Measurements from ENCODE around the gene PEA15.

Gene PEA15

GRCh38 chr1:160237558-160237957 lies 32.4 kb downstream of the PEA15 start:
- peaks cover 38 to 97% of the 10 kb centered on the region in 2 experiments for H3K36me3 ChIP-seq (ENCODE audit: control insufficient read depth in 2 of 2, insufficient read depth in 1 of 2, low read length in 2 of 2)
- POLR2A ChIA-PET = no interaction called here
- peak; percentile 89 for TF ChIP-seq ZNF121 (tag by site-specific recombination; IDR thresholded peaks at IDR 0.05)
- no peak for TF ChIP-seq ZNF398 (tag by site-specific recombination; IDR thresholded peaks at IDR 0.05)
- no peak overlapping the region for H3K4me3 ChIP-seq (ENCODE audit: low read depth, low read length)
- H3K27ac ChIP-seq (ENCODE audit: extremely low read depth, low read depth, low read length) = no peak overlapping the region
- no peaks in the 10 kb centered on the region for H3K9me3 ChIP-seq (ENCODE audit: control insufficient read depth, insufficient read depth, low read depth, low read length)
- H3K4me1 ChIP-seq (ENCODE audit: control insufficient read depth, insufficient read depth, low read length) = no peaks in the 10 kb centered on the region
- CTCF ChIA-PET = interaction anchor here (0.7 kb wide), 1 partner anchor 15 kb away, joined by 3 read pairs; no protein-coding TSS in a partner anchor

DNA sequence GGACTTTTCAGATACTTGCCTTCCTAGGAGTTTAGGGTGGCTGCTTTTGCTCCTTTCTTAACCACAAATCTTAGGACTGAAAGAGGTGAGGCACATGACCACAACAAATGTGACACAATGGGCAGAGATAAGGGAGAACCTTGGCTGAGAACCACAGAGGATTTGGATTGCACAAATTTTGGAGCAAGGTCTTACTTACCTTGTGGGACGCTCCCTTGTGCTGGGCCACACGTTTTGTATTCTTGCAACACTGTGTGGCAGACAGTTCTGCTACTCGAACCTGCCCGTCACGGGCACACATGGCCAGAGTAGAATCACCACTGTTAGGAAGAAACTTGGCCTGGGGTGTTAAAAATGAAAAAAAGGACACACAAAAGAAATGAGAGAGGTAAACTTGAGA lies 33.2 kb downstream of the PEA15 start:
- Histone ChIP-seq H3K9me3 (ENCODE audit: control insufficient read depth, insufficient read depth, low read depth, low read length) (no peaks in the 10 kb centered on the region), H3K27ac (ENCODE audit: extremely low read depth, low read depth, low read length) (no peak overlapping the region), H3K4me3 (ENCODE audit: low read depth, low read length) (no peak overlapping the region), H3K4me1 (ENCODE audit: control insufficient read depth, insufficient read depth, low read length) (no peaks in the 10 kb centered on the region), H3K36me3 (ENCODE audit: control insufficient read depth in 2 of 2, insufficient read depth in 1 of 2, low read length in 2 of 2) (peaks cover 36 to 97% of the 10 kb centered on the region in 2 experiments)
- ChIA-PET CTCF (interaction anchor here (0.7 to 1.8 kb wide), 4 partner anchors 9 to 45 kb away, joined by 3 to 6 read pairs (median 4); no protein-coding TSS in a partner anchor), POLR2A (no interaction called here)
- TF ChIP-seq ZNF398 (tag by site-specific recombination; IDR thresholded peaks at IDR 0.05) (no peak), ZBTB48 (tag by site-specific recombination; IDR thresholded peaks at IDR 0.05) (peak; percentile 37; the same call in 1 of the 2 replicates)

GRCh38 chr1:160239582-160240299 lies 34.6 kb downstream of the PEA15 start:
- peaks cover 11% of the 10 kb centered on the region for H3K4me1 ChIP-seq (ENCODE audit: control insufficient read depth, insufficient read depth, low read length)
- peak; percentile 92 for TF ChIP-seq ZNF513 (tag by site-specific recombination; IDR thresholded peaks at IDR 0.05)
- TF ChIP-seq ZNF292 (tag by site-specific recombination; IDR thresholded peaks at IDR 0.05; ENCODE audit: borderline replicate concordance, low read depth) = no peak
- no peak overlapping the region for H3K4me3 ChIP-seq (ENCODE audit: low read depth, low read length)
- ChIA-PET POLR2A (no interaction called here), CTCF (interaction anchor here (0.6 to 4.7 kb wide), 8 partner anchors 12 to 154 kb away, joined by 3 to 28 read pairs (median 5); no protein-coding TSS in a partner anchor)
- H3K27ac ChIP-seq (ENCODE audit: extremely low read depth, low read depth, low read length) = no peak overlapping the region
- H3K36me3 ChIP-seq (ENCODE audit: control insufficient read depth in 2 of 2, insufficient read depth in 1 of 2, low read length in 2 of 2) = peaks cover 29 to 89% of the 10 kb centered on the region in 2 experiments
- H3K9me3 ChIP-seq (ENCODE audit: control insufficient read depth, insufficient read depth, low read depth, low read length) = no peaks in the 10 kb centered on the region

- TF ChIP-seq ZNF530 (tag by site-specific recombination; IDR thresholded peaks at IDR 0.05; ENCODE audit: low read depth) (no peak), MEIS1 (CRISPR knock-in tag; IDR thresholded peaks at IDR 0.05; ENCODE audit: borderline replicate concordance) (no peak), ZNF518A (tag by site-specific recombination; conservative IDR thresholded peaks at IDR 0.05; ENCODE audit: low read depth) (no peak), SCRT1 (tag by site-specific recombination; IDR thresholded peaks at IDR 0.05; ENCODE audit: borderline replicate concordance) (no peak)
- POLR2A ChIA-PET = interaction anchor here (0.7 to 1.6 kb wide), 6 partner anchors 9 to 186 kb away, joined by 3 to 5 read pairs (median 4); partner anchors contain the start of gene DCAF8
Observed at GRCh38 chr1:160243767-160244166, 38.6 kb downstream of the PEA15 start.

More at GRCh38 chr1:160243767-160244166, 38.6 kb downstream of the PEA15 start:
- no peaks in the 10 kb centered on the region for H3K9me3 ChIP-seq (ENCODE audit: control insufficient read depth, insufficient read depth, low read depth, low read length)
- CTCF ChIA-PET = interaction anchor here (0.6 to 4.7 kb wide), 12 partner anchors 8 to 1234 kb away, joined by 3 to 28 read pairs (median 4); no protein-coding TSS in a partner anchor
- H3K4me3 ChIP-seq (ENCODE audit: low read depth, low read length) = no peak overlapping the region
- H3K27ac ChIP-seq (ENCODE audit: extremely low read depth, low read depth, low read length) = no peak overlapping the region
- H3K4me1 ChIP-seq (ENCODE audit: control insufficient read depth, insufficient read depth, low read length) = peaks cover 19% of the 10 kb centered on the region
- H3K36me3 ChIP-seq (ENCODE audit: control insufficient read depth in 2 of 2, insufficient read depth in 1 of 2, low read length in 2 of 2) = peaks cover 4 to 51% of the 10 kb centered on the region in 2 experiments
